Peyer's patch (tissue), 4 donors: ENCODE measurements around the gene MCUR1.
"Not testable (repeated sequence)": the region's sequence is repeated elsewhere in the genome, so short reads cannot be mapped to it uniquely, and the experiment has no call there.

Source experiments
- POLR2A ChIP-seq, 2 donors: fragments of 450-650 bp; IDR thresholded peaks; one replicate each; pipeline ENCODE4 v1.5.1; 2017; ENCODE audit warnings: antibody characterized with exemption in 2 of 2, mild to moderate bottlenecking in 2 of 2, moderate library complexity in 2 of 2
- TF ChIP-seq, protein P1 (sequence below), 6 experiments: fragments of 450-650 bp in 4 of 6; fragments of 200-600 bp in 2 of 6; sonication (generic) in 1 of 6; IDR thresholded peaks; one replicate each; pipeline ENCODE4 v1.5.1; 2017 to 2019; ENCODE audit warnings: antibody characterized with exemption in 6 of 6, mild to moderate bottlenecking in 3 of 6, moderate library complexity in 1 of 6

DNA sequence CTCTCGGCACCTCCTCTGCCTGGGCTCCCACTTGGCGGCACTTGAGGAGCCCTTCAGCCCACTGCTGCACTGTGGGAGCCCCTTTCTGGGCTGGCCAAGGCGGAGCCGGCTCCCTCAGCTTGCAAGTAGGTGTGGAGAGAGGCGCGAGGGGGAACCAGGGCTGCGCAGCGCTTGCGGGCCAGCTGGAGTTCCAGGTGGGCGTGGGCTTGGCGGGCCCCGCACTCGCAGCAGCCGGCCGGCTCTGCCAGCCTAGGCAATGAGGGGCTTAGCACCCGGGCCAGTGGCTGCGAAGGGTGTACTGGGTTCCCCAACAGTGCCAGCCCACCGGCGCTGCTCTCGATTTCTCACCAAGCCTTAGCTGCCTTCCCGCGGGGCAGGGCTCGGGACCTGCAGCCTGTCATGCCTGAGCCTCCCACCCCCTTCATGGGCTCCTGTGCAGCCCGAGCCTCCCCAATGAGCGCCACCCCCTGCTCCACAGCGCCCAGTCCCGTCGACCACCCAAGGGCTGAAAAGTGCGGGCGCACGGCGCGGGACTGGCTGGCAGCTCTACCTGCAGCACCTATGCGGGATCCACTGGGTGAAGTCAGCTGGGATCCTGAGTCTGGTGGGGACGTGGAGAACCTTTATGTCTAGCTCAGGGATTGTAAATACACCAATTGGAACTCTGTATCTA, 41.9 kb downstream of the MCUR1 start:
- TF ChIP-seq, protein P1, sequence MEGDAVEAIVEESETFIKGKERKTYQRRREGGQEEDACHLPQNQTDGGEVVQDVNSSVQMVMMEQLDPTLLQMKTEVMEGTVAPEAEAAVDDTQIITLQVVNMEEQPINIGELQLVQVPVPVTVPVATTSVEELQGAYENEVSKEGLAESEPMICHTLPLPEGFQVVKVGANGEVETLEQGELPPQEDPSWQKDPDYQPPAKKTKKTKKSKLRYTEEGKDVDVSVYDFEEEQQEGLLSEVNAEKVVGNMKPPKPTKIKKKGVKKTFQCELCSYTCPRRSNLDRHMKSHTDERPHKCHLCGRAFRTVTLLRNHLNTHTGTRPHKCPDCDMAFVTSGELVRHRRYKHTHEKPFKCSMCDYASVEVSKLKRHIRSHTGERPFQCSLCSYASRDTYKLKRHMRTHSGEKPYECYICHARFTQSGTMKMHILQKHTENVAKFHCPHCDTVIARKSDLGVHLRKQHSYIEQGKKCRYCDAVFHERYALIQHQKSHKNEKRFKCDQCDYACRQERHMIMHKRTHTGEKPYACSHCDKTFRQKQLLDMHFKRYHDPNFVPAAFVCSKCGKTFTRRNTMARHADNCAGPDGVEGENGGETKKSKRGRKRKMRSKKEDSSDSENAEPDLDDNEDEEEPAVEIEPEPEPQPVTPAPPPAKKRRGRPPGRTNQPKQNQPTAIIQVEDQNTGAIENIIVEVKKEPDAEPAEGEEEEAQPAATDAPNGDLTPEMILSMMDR (IDR thresholded peaks at IDR 0.05) = not testable (repeated sequence)
- not testable (repeated sequence) for TF ChIP-seq POLR2A (IDR thresholded peaks at IDR 0.05)
